HFFc6 (cell line): ENCODE data around the gene COMMD8. TPM values are rescaled to one million over a fixed set of nuclear protein-coding genes. Genes with fewer than 3 reads are reported as not detected.

ENCODE experiments used
- DNase-seq: peaks from one replicate; pipeline ENCODE4 v3.0.0-alpha.2; 2018
- H3K27ac Mint-ChIP-seq: 2 replicates; pipeline ENCODE4 v1.8.0; 2020; ENCODE audit warnings: mild to moderate bottlenecking, mixed read lengths
- H3K27me3 Mint-ChIP-seq: 2 replicates; pipeline ENCODE4 v1.8.0; 2021; ENCODE audit warnings: mild to moderate bottlenecking, moderate library complexity, mixed read lengths; ENCODE audit not compliant: insufficient read depth
- H3K36me3 Mint-ChIP-seq: 2 replicates; pipeline ENCODE4 v1.8.0; 2021; ENCODE audit warnings: low read depth, mixed read lengths
- H3K4me1 Mint-ChIP-seq: 2 replicates; pipeline ENCODE4 v1.8.0; 2020; ENCODE audit warnings: low read depth, mixed read lengths
- H3K4me3 Mint-ChIP-seq: 2 replicates; pipeline ENCODE4 v1.8.0; 2020; ENCODE audit warnings: mild to moderate bottlenecking, moderate library complexity, mixed read lengths
- H3K9me3 Mint-ChIP-seq: 2 replicates; pipeline ENCODE4 v1.8.0; 2020; ENCODE audit warnings: mild to moderate bottlenecking, mixed read lengths
- total RNA-seq, 6 experiments: library from RNA; stranded (reverse); fragmentation: NEBNext Ultra II Directional; extraction: Animal tissue kit (Norgen Biotek cat#: 25700); gene quantifications; 2 replicates in 1 of 6; 3 replicates in 5 of 6; pipeline ENCODE4 v1.2.3, GENCODE V29; 2021
- TF ChIP-seq, protein P1 (sequence below): fragments of 200-600 bp; sonication (generic); IDR thresholded peaks from 2 replicates; pipeline ENCODE4 v1.5.0; 2021; ENCODE audit warnings: antibody characterized with exemption, mild to moderate bottlenecking

The COMMD8 gene
- total RNA-seq, 6 experiments from 2014 or later: 35.4 to 40.4 (median 36.9) TPM

DNA sequence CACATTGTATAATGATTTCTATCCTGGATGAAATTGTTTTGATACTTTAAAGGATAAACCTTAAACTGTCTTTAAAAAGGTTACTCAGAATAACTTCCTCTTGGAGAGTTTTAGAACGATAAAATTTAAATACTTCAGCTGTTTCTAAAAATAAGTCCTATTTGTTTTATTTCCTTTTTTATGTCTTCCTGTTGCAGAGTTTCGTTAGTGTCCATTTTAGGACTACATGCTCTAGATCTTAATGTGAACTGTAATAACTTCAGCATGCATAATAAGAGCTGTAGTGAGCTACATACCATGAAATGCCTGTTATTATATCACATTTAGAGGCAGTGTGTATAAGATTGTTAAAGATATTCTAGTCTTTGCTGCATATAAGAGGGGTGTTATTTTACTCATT lies 36.2 kb upstream of the COMMD8 start:
- TF ChIP-seq, protein P1, sequence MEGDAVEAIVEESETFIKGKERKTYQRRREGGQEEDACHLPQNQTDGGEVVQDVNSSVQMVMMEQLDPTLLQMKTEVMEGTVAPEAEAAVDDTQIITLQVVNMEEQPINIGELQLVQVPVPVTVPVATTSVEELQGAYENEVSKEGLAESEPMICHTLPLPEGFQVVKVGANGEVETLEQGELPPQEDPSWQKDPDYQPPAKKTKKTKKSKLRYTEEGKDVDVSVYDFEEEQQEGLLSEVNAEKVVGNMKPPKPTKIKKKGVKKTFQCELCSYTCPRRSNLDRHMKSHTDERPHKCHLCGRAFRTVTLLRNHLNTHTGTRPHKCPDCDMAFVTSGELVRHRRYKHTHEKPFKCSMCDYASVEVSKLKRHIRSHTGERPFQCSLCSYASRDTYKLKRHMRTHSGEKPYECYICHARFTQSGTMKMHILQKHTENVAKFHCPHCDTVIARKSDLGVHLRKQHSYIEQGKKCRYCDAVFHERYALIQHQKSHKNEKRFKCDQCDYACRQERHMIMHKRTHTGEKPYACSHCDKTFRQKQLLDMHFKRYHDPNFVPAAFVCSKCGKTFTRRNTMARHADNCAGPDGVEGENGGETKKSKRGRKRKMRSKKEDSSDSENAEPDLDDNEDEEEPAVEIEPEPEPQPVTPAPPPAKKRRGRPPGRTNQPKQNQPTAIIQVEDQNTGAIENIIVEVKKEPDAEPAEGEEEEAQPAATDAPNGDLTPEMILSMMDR: no peak
- H3K27ac Mint-ChIP-seq: no peak overlapping the region
- no peaks in the 10 kb centered on the region; the same call in 1 of the 2 replicates for H3K4me1 Mint-ChIP-seq
- no peaks in the 10 kb centered on the region for H3K36me3 Mint-ChIP-seq
- no peaks in the 10 kb centered on the region; the same call in 1 of the 2 replicates for H3K27me3 Mint-ChIP-seq
- H3K4me3 Mint-ChIP-seq: no peak overlapping the region
- no peaks in the 10 kb centered on the region for H3K9me3 Mint-ChIP-seq
- DNase-seq: no peak

DNA sequence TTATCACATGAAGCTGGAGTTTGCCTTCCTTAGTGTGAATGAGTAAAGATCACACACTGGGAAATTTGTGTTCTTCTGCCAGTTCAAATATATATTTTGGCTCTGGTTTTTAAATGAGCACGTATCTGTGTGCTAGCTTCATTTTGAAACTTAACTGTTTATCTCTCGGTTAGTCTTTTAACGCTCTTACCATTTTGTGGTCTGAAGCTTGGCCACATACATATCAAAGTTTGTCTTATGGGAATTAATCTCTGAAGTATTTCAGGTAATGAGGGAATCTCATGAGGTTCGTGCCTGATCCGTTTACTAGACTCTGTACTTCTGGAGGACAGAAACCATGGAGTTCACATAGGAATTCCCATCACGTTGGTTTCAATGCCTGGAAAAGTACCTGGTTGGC lies 35.4 kb upstream of the COMMD8 start:
- Mint-ChIP-seq H3K9me3 (no peaks in the 10 kb centered on the region), H3K27me3 (no peaks in the 10 kb centered on the region; the same call in 1 of the 2 replicates), H3K27ac (no peak overlapping the region), H3K4me1 (peaks cover 6% of the 10 kb centered on the region), H3K4me3 (no peak overlapping the region), H3K36me3 (no peaks in the 10 kb centered on the region)
- DNase-seq: no peak
- TF ChIP-seq, protein P1: no peak

DNA sequence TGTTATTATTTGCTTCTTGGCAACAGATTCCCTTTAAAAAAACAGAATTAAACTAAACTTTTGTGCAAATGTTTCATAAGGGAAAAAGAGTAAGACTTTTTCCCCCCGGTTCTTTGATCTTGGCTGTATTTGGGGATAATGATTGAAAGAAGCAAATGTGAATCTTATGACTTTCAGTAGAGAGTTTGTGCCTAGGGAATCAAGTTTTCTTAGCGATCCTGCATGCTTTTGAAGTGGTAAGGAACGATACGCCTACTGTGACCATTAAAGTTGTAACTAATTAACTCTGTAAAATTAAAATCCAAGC lies 30.6 kb upstream of the COMMD8 start:
- Mint-ChIP-seq H3K4me3 (no peak overlapping the region), H3K36me3 (peaks cover 19% of the 10 kb centered on the region), H3K27ac (0 out of 2 replicates have a peak overlapping the region, but pooled peaks have one; percentile 4), H3K9me3 (no peaks in the 10 kb centered on the region), H3K27me3 (no peaks in the 10 kb centered on the region; the same call in 1 of the 2 replicates), H3K4me1 (peaks cover 46% of the 10 kb centered on the region)
- DNase-seq: no peak
- TF ChIP-seq, protein P1: no peak

DNA sequence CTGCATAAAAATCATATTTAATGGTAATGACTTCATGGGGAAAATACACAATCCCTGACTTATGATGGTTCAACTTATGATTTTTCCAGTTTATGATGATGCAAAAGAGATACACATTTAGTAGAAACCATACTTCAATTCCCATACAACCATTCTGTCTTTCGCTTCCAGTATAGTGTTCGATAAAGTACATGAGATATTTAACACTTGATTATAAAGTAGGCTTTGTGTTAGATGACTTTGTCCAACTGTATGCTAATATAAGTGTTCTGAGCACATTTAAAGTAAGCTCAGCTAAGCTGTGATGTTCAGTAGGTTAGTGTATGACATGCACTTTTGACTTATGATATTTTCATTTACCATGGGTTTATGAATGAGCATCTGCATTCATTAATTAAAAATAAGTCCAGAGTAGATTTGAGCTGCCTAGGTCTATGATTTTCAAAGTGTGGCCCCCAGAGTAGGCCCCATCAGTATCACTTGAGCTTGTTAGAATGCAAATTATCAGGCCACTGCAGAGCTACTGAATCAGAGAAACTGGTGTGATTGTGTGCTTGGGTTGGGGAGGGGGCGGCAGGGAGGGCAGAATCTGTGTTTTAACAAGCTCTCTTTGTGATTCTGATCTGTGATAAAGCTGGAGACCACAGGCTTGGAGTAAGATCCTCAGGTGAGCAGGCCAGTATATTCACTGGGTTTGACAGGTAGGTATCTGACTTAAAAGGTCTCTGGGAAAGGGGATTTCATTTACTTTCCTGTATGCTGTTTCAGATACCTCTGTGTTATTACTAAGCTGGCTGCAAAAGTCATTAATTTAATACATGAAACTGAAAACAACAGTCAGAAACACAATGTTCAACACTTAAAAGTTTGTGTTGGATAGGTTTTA lies 30.0 kb upstream of the COMMD8 start:
- no peak overlapping the region for H3K4me3 Mint-ChIP-seq
- H3K4me1 Mint-ChIP-seq: peaks cover 52% of the 10 kb centered on the region
- TF ChIP-seq, protein P1: no peak
- H3K36me3 Mint-ChIP-seq: peaks cover 25% of the 10 kb centered on the region
- no peaks in the 10 kb centered on the region for H3K9me3 Mint-ChIP-seq
- no peak for DNase-seq
- H3K27me3 Mint-ChIP-seq: no peaks in the 10 kb centered on the region; the same call in 1 of the 2 replicates
- no peak overlapping the region; the same call in 1 of the 2 replicates for H3K27ac Mint-ChIP-seq

DNA sequence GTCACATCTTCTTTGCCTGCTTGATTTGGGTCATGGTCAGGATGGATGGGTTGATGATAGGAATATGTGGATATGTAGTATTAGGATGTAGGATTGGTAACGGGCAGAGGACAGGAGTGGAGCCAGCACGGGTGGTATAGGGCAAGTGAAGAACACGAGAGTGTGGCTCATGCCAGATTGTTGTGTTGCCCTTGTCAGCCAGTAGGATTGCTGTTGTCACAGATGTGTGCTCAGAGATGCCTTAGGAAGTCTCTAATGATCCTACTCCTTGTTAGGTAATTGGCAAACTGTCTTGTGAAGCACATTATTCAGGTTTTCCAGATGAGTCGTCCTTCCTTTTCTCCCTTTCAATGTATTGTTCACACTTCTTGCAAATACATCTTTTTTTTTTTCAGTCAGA lies 27.0 kb upstream of the COMMD8 start:
- TF ChIP-seq, protein P1: peak; percentile 67
- Mint-ChIP-seq H3K4me3 (no peak overlapping the region), H3K4me1 (peaks cover 52% of the 10 kb centered on the region), H3K27ac (no peak overlapping the region), H3K9me3 (no peaks in the 10 kb centered on the region), H3K27me3 (no peaks in the 10 kb centered on the region), H3K36me3 (peaks cover 32% of the 10 kb centered on the region)
- DNase-seq: peak; percentile 25
